ENCODE measurements around the gene DIS3L2. TPM values are rescaled to one million over a fixed set of nuclear protein-coding genes. Genes with fewer than 3 reads are reported as not detected.

DIS3L2 gene
- total RNA-seq, 1 experiment from 2014 or later = 22.7 TPM

GRCh38 chr2:231996797-231997540 lies 35.5 kb downstream of the DIS3L2 start:
- no peak overlapping the region for H3K4me3 ChIP-seq (ENCODE audit: insufficient read depth, low read depth, low read length)
- no peaks in the 10 kb centered on the region for H3K36me3 ChIP-seq (replicated peaks; ENCODE audit: control insufficient read depth, insufficient read depth, low read length)
- no peak for DNase-seq

GRCh38 chr2:231998046-231998445 lies 36.5 kb downstream of the DIS3L2 start:
- DNase-seq = no peak
- no peaks in the 10 kb centered on the region for H3K27me3 ChIP-seq (ENCODE audit: control insufficient read depth, insufficient read depth, low read length)
- no peak overlapping the region for H3K4me3 ChIP-seq (ENCODE audit: insufficient read depth, low read depth, low read length)
- no peaks in the 10 kb centered on the region for H3K36me3 ChIP-seq (replicated peaks; ENCODE audit: control insufficient read depth, insufficient read depth, low read length)

More at GRCh38 chr2:231996797-231997540, 35.5 kb downstream of the DIS3L2 start:
- no peaks in the 10 kb centered on the region for H3K27me3 ChIP-seq (ENCODE audit: control insufficient read depth, insufficient read depth, low read length)

- DNase-seq = no peak
- Histone ChIP-seq H3K4me3 (ENCODE audit: insufficient read depth, low read depth, low read length) (no peak overlapping the region), H3K27me3 (ENCODE audit: control insufficient read depth, insufficient read depth, low read length) (no peaks in the 10 kb centered on the region), H3K36me3 (replicated peaks; ENCODE audit: control insufficient read depth, insufficient read depth, low read length) (no peaks in the 10 kb centered on the region)
Observed at GRCh38 chr2:232000439-232000838, 38.9 kb downstream of the DIS3L2 start.

- H3K27me3 ChIP-seq (ENCODE audit: control insufficient read depth, insufficient read depth, low read length) = no peaks in the 10 kb centered on the region
- no peaks in the 10 kb centered on the region for H3K36me3 ChIP-seq (replicated peaks; ENCODE audit: control insufficient read depth, insufficient read depth, low read length)
- DNase-seq = no peak
Observed at GRCh38 chr2:232001073-232001472, 39.6 kb downstream of the DIS3L2 start.

DNA sequence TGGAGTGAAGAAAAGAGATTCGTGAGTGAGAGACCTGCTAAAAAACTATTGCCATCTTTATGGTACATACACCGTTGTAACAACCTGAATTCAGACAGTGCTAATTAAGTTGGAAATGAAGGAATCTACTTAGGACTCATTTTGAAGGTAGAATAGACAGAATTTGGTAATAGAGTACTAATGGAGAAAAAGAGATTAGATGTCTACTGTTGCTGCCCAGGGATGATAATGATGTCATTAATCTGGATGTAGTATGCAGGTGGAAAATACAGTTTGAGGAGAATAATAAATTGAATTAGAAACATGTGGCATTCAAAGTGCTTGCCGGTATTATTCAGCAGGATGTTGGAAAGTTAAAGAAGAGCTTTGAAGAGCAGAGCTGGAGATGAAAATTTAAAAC lies 44.7 kb downstream of the DIS3L2 start:
- no peak for DNase-seq
- H3K27me3 ChIP-seq (ENCODE audit: control insufficient read depth, insufficient read depth, low read length) = no peaks in the 10 kb centered on the region
- no peak overlapping the region for H3K4me3 ChIP-seq (ENCODE audit: insufficient read depth, low read depth, low read length)
- no peaks in the 10 kb centered on the region for H3K36me3 ChIP-seq (replicated peaks; ENCODE audit: control insufficient read depth, insufficient read depth, low read length)

More at GRCh38 chr2:232001073-232001472, 39.6 kb downstream of the DIS3L2 start:
- no peak overlapping the region for H3K4me3 ChIP-seq (ENCODE audit: insufficient read depth, low read depth, low read length)

DNA sequence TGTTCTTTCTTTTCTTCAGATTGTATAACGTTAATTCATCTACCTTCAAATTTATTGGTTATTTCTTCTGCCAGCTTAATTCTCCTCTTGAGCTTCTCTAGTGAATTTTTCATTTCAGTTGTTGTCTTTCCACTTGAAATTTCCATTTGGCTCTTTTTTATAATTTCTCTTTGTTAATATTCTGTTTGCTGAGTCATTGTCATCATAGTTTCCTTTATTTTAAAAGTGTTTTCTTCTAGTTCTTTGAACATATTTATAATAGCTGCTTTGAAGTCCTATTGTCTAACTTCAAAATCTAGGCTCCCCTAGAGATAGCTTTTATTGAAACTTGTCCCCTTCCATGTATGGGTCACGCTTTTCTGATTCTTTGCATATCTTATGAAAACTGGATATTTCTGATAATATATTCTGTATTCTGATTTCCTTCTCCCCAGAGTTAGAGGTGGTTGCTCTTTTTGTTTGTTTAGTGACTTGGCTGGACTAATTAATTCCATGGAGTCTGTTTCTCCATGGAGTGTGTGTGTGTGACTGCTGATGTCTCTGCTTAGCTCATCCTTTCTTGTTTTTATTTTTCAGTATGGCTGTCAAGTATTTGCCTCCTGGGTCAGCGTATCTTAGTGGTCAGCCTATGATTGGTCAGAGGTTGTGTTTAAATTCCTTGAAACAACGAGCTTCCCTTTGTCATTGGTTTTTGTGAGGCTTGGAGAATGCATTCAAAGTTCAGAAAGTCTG lies 47.6 kb downstream of the DIS3L2 start:
- H3K36me3 ChIP-seq (replicated peaks; ENCODE audit: control insufficient read depth, insufficient read depth, low read length) = no peaks in the 10 kb centered on the region
- no peak for DNase-seq
- H3K4me3 ChIP-seq (ENCODE audit: insufficient read depth, low read depth, low read length) = no peak overlapping the region
- H3K27me3 ChIP-seq (ENCODE audit: control insufficient read depth, insufficient read depth, low read length) = no peaks in the 10 kb centered on the region

DNA sequence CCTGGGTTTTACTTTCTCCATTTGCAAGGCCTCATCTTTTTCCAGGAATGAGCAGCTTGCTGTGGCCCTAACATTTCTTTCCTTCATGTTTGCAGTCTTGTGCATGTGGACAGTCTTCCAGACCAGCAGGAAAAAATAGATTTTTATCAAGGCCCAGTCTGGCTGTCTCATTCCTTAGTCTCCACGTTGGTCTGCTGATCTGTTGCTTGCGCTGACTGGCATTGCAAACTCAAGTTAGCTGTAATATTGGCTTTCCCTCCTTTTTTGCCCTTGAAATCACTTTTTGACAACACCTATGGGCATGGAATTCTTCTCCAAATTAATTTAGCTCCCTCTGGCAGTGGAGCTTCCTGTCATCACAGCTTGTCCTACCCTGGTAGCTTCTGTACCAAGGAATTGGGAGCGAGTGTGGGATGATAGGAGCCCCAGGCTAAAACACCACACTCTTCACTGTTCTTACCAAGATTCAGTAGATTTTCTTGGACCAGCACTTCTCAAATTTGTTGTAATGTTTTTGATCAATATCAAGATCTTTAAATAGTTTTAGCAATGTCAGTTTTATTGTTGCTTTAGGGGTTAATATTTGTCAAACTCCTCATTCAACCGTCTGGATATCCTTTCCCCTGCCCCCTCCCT lies 48.2 kb downstream of the DIS3L2 start:
- DNase-seq = no peak
- H3K4me3 ChIP-seq (ENCODE audit: insufficient read depth, low read depth, low read length) = no peak overlapping the region
- H3K36me3 ChIP-seq (replicated peaks; ENCODE audit: control insufficient read depth, insufficient read depth, low read length) = no peaks in the 10 kb centered on the region
- H3K27me3 ChIP-seq (ENCODE audit: control insufficient read depth, insufficient read depth, low read length) = no peaks in the 10 kb centered on the region

- H3K36me3 ChIP-seq (replicated peaks; ENCODE audit: control insufficient read depth, insufficient read depth, low read length) = no peaks in the 10 kb centered on the region; the same call in 1 of the 2 replicates
- no peaks in the 10 kb centered on the region for H3K27me3 ChIP-seq (ENCODE audit: control insufficient read depth, insufficient read depth, low read length)
- DNase-seq = no peak
- H3K4me3 ChIP-seq (ENCODE audit: insufficient read depth, low read depth, low read length) = no peak overlapping the region
Observed at GRCh38 chr2:232013701-232014353, 52.3 kb downstream of the DIS3L2 start.

GRCh38 chr2:232014681-232015080 lies 53.2 kb downstream of the DIS3L2 start:
- no peak for DNase-seq
- Histone ChIP-seq H3K27me3 (ENCODE audit: control insufficient read depth, insufficient read depth, low read length) (no peaks in the 10 kb centered on the region), H3K4me3 (ENCODE audit: insufficient read depth, low read depth, low read length) (no peak overlapping the region), H3K36me3 (replicated peaks; ENCODE audit: control insufficient read depth, insufficient read depth, low read length) (no peaks in the 10 kb centered on the region; the same call in 1 of the 2 replicates)

- DNase-seq = no peak
- no peaks in the 10 kb centered on the region for H3K27me3 ChIP-seq (ENCODE audit: control insufficient read depth, insufficient read depth, low read length)
- no peaks in the 10 kb centered on the region; the same call in 1 of the 2 replicates for H3K36me3 ChIP-seq (replicated peaks; ENCODE audit: control insufficient read depth, insufficient read depth, low read length)
- no peak overlapping the region for H3K4me3 ChIP-seq (ENCODE audit: insufficient read depth, low read depth, low read length)
Observed at GRCh38 chr2:232018181-232018580, 56.7 kb downstream of the DIS3L2 start.

DNA sequence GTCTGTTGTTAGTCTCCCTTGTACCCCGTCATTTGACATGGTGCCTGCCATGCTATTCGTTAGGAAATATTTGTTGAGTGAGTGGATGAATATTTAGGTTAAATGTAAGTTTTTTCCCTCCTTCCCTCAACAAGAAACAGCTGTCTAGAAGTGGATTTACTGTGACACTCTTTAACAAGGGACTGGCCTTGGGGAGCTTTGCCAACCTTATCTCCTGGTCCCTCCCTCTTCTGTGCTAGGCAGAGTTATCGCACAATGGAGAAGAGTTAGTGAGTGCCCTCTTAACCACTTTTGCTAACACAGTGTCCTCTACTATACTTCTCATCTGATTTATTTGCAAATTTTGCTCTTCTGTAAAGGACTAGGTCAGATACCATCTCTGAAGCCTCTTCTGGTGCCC lies 61.2 kb downstream of the DIS3L2 start:
- H3K4me3 ChIP-seq (ENCODE audit: insufficient read depth, low read depth, low read length) = no peak overlapping the region
- H3K27me3 ChIP-seq (ENCODE audit: control insufficient read depth, insufficient read depth, low read length) = no peaks in the 10 kb centered on the region
- DNase-seq = no peak
- no peaks in the 10 kb centered on the region for H3K36me3 ChIP-seq (replicated peaks; ENCODE audit: control insufficient read depth, insufficient read depth, low read length)

DNA sequence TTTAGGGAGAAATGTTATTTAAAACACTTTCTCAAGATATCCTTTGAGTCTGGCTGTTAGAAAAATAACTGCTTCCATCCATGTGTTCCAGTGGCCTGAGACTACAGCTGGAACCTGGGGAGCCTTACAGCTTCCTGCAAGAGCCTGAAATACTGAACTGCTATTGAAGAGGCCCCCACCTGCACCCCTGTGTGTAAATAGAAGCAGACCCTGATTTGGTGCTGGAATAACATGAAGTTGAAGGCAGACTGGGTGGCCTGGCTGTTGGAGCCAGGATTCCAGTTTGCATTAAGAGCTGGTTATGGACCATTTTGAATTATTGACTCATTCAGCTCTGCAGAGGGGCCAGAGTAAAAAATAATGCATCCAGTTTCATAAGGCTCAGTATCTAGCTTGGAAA lies 61.9 kb downstream of the DIS3L2 start:
- DNase-seq = no peak
- Histone ChIP-seq H3K4me3 (ENCODE audit: insufficient read depth, low read depth, low read length) (no peak overlapping the region), H3K27me3 (ENCODE audit: control insufficient read depth, insufficient read depth, low read length) (no peaks in the 10 kb centered on the region), H3K36me3 (replicated peaks; ENCODE audit: control insufficient read depth, insufficient read depth, low read length) (no peaks in the 10 kb centered on the region)

DNA sequence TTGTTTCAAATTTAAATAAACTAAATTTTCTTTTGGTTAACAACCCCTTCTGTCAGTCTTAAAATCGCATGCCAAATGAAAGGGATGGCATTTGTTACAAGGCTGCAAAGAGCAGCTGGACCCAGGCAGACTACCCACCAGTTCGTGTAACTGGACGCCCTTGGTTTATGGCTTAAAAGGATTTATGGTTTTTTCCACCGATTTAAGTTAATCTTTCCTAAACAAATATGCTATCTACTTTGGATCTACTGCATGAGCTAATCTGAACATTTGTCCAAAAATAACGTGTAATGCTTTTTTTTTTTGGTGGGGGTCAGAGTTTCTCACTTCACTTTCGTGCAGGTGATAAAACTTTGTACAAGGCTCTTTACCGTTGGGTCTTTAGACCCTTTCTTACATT lies 62.9 kb downstream of the DIS3L2 start:
- H3K27me3 ChIP-seq (ENCODE audit: control insufficient read depth, insufficient read depth, low read length) = no peaks in the 10 kb centered on the region
- no peaks in the 10 kb centered on the region for H3K36me3 ChIP-seq (replicated peaks; ENCODE audit: control insufficient read depth, insufficient read depth, low read length)
- no peak overlapping the region for H3K4me3 ChIP-seq (ENCODE audit: insufficient read depth, low read depth, low read length)
- DNase-seq = no peak

GRCh38 chr2:232026910-232027309 lies 65.4 kb downstream of the DIS3L2 start:
- no peak overlapping the region for H3K4me3 ChIP-seq (ENCODE audit: insufficient read depth, low read depth, low read length)
- DNase-seq = no peak
- H3K36me3 ChIP-seq (replicated peaks; ENCODE audit: control insufficient read depth, insufficient read depth, low read length) = no peaks in the 10 kb centered on the region
- H3K27me3 ChIP-seq (ENCODE audit: control insufficient read depth, insufficient read depth, low read length) = no peaks in the 10 kb centered on the region

Data from H7 (cell line).